Dendritic cell treated with granulocyte-macrophage colony-stimulating factor and Interleukin-4, amounts not matched to agents 40 ng/mL and 50 ng/mL, for 4 days (primary cell): ENCODE measurements around the gene MED13.
"Not testable (repeated sequence)": the region's sequence is repeated elsewhere in the genome, so short reads cannot be mapped to it uniquely, and the experiment has no call there.

ENCODE experiments used
- H3K27ac Mint-ChIP-seq: one replicate; pipeline ENCODE4 v1.8.0; 2022; ENCODE audit warnings: mild to moderate bottlenecking, mixed read lengths
- H3K27me3 Mint-ChIP-seq: one replicate; pipeline ENCODE4 v1.8.0; 2022; ENCODE audit warnings: mild to moderate bottlenecking, mixed read lengths
- H3K36me3 Mint-ChIP-seq: one replicate; pipeline ENCODE4 v1.8.0; 2022; ENCODE audit warnings: low read depth, mixed read lengths
- H3K4me1 Mint-ChIP-seq: one replicate; pipeline ENCODE4 v1.8.0; 2022; ENCODE audit warnings: low read depth, mixed read lengths
- H3K4me3 Mint-ChIP-seq: one replicate; pipeline ENCODE4 v1.8.0; 2022; ENCODE audit warnings: mild to moderate bottlenecking, moderate library complexity, mixed read lengths
- H3K9me3 Mint-ChIP-seq: one replicate; pipeline ENCODE4 v1.8.0; 2022; ENCODE audit warnings: mixed read lengths
- intact Hi-C: fragments of 100-400 bp; cut with micrococcal nuclease; formaldehyde crosslinking; loops from one replicate; pipeline ENCODE4 v1.15.0; 2022

MED13 gene

GRCh38 chr17:61926826-61927207 is 138.3 kb downstream of the MED13 start:
- Mint-ChIP-seq H3K36me3 (peaks cover 42% of the 10 kb centered on the region), H3K4me1 (peaks cover 21% of the 10 kb centered on the region), H3K27ac (peak overlapping the region; percentile 94), H3K4me3 (peak overlapping the region; percentile 91), H3K9me3 (no peaks in the 10 kb centered on the region), H3K27me3 (peaks cover under 1% of the 10 kb centered on the region)
- intact Hi-C loops = no loop called here

- H3K9me3 Mint-ChIP-seq, intact Hi-C loops, H3K27ac Mint-ChIP-seq, H3K4me3 Mint-ChIP-seq, H3K4me1 Mint-ChIP-seq, H3K27me3 Mint-ChIP-seq: not testable (repeated sequence)
- H3K36me3 Mint-ChIP-seq = peaks cover 93% of the 10 kb centered on the region
Observed at GRCh38 chr17:61915162-61915561, 149.9 kb downstream of the MED13 start.

GRCh38 chr17:61908292-61909037 is 156.6 kb downstream of the MED13 start:
- no peak overlapping the region for H3K4me3 Mint-ChIP-seq
- intact Hi-C loops = no loop called here
- no peaks in the 10 kb centered on the region for H3K9me3 Mint-ChIP-seq
- no peaks in the 10 kb centered on the region for H3K4me1 Mint-ChIP-seq
- H3K27me3 Mint-ChIP-seq = no peaks in the 10 kb centered on the region
- no peak overlapping the region for H3K27ac Mint-ChIP-seq
- H3K36me3 Mint-ChIP-seq = peaks cover 76% of the 10 kb centered on the region

- no peaks in the 10 kb centered on the region for H3K4me1 Mint-ChIP-seq
- no peak overlapping the region for H3K27ac Mint-ChIP-seq
- intact Hi-C loops = no loop called here
- peaks cover 76% of the 10 kb centered on the region for H3K36me3 Mint-ChIP-seq
- H3K9me3 Mint-ChIP-seq = no peaks in the 10 kb centered on the region
- no peak overlapping the region for H3K4me3 Mint-ChIP-seq
- H3K27me3 Mint-ChIP-seq = no peaks in the 10 kb centered on the region
Observed at GRCh38 chr17:61907361-61907760, 157.7 kb downstream of the MED13 start.

- H3K27ac Mint-ChIP-seq = no peak overlapping the region
- no peaks in the 10 kb centered on the region for H3K9me3 Mint-ChIP-seq
Observed at GRCh38 chr17:61904094-61904710, 160.9 kb downstream of the MED13 start.

GRCh38 chr17:61903251-61903650 is 161.8 kb downstream of the MED13 start:
- H3K36me3 Mint-ChIP-seq = peaks cover 83% of the 10 kb centered on the region
- H3K4me1 Mint-ChIP-seq = no peaks in the 10 kb centered on the region
- H3K4me3 Mint-ChIP-seq = no peak overlapping the region
- H3K9me3 Mint-ChIP-seq = no peaks in the 10 kb centered on the region
- no peaks in the 10 kb centered on the region for H3K27me3 Mint-ChIP-seq
- no peak overlapping the region for H3K27ac Mint-ChIP-seq
- intact Hi-C loops = no loop called here

More at GRCh38 chr17:61904094-61904710, 160.9 kb downstream of the MED13 start:
- intact Hi-C loops = no loop called here
- Mint-ChIP-seq H3K27me3 (no peaks in the 10 kb centered on the region), H3K36me3 (peaks cover 74% of the 10 kb centered on the region), H3K4me3 (no peak overlapping the region), H3K4me1 (no peaks in the 10 kb centered on the region)

- H3K9me3 Mint-ChIP-seq = no peaks in the 10 kb centered on the region
- peaks cover 65% of the 10 kb centered on the region for H3K36me3 Mint-ChIP-seq
- no peaks in the 10 kb centered on the region for H3K27me3 Mint-ChIP-seq
- intact Hi-C loops = no loop called here
- H3K4me3 Mint-ChIP-seq = no peak overlapping the region
- H3K27ac Mint-ChIP-seq = no peak overlapping the region
- no peaks in the 10 kb centered on the region for H3K4me1 Mint-ChIP-seq
Observed at GRCh38 chr17:61897548-61898180, 167.4 kb downstream of the MED13 start.

- Mint-ChIP-seq H3K36me3 (peaks cover 62% of the 10 kb centered on the region), H3K27ac (no peak overlapping the region), H3K4me3 (no peak overlapping the region), H3K27me3 (no peaks in the 10 kb centered on the region), H3K4me1 (no peaks in the 10 kb centered on the region), H3K9me3 (no peaks in the 10 kb centered on the region)
- intact Hi-C loops = no loop called here
Observed at GRCh38 chr17:61895391-61895790, 169.7 kb downstream of the MED13 start.

- H3K4me1 Mint-ChIP-seq, intact Hi-C loops, H3K27ac Mint-ChIP-seq, H3K9me3 Mint-ChIP-seq, H3K4me3 Mint-ChIP-seq, H3K27me3 Mint-ChIP-seq: not testable (repeated sequence)
- H3K36me3 Mint-ChIP-seq = peaks cover 60% of the 10 kb centered on the region
Observed at GRCh38 chr17:61894310-61894709, 170.8 kb downstream of the MED13 start.
